GM10266 (cell line): ENCODE results near the gene CGREF1.

Source experiments
- DNase-seq: peaks from one replicate; pipeline ENCODE4 v3.0.0; 2012; ENCODE audit errors: extremely low spot score
- CTCF ChIP-seq: IDR thresholded peaks from 2 replicates; pipeline ENCODE4 v1.5.1; 2012; ENCODE audit warnings: mild to moderate bottlenecking, low read depth; ENCODE audit not compliant: control insufficient read depth, insufficient read depth; ENCODE audit errors: missing control alignments

Gene CGREF1

GRCh38 chr2:27071990-27072830 lies 46.7 kb downstream of the CGREF1 start:
- TF ChIP-seq CTCF, result no peak
- DNase-seq, result peak; percentile 62

GRCh38 chr2:27071277-27071989 lies 47.5 kb downstream of the CGREF1 start, which contains the start of gene OST4:
TSS of gene OST4 (minus strand) at chr2:27071654.
- DNase-seq, result peak; percentile 98
- TF ChIP-seq CTCF, result peak; percentile 16

- no peak for DNase-seq
- no peak for TF ChIP-seq CTCF
These were observed 48.2 kb downstream of the CGREF1 start for GRCh38 chr2:27070653-27071276.

- DNase-seq, result no peak
- TF ChIP-seq CTCF, result no peak
These were observed 48.8 kb downstream of the CGREF1 start for GRCh38 chr2:27069961-27070618.

GRCh38 chr2:27069436-27069835 lies 49.5 kb downstream of the CGREF1 start:
- TF ChIP-seq CTCF, result no peak
- no peak for DNase-seq

GRCh38 chr2:27067385-27067784 lies 51.5 kb downstream of the CGREF1 start:
- no peak for TF ChIP-seq CTCF
- DNase-seq, result no peak

- no peak for TF ChIP-seq CTCF
- DNase-seq, result no peak
These were observed 53.8 kb downstream of the CGREF1 start for GRCh38 chr2:27065128-27065527.
